Measurements from ENCODE around the gene NFASC. TPM values are rescaled to one million over a fixed set of nuclear protein-coding genes. Genes with fewer than 3 reads are reported as not detected.

Gene NFASC
- total RNA-seq (1.0 and 2.2 TPM in 2 replicates), polyA plus RNA-seq (0.75 and 1.7 TPM in 2 replicates)

DNA sequence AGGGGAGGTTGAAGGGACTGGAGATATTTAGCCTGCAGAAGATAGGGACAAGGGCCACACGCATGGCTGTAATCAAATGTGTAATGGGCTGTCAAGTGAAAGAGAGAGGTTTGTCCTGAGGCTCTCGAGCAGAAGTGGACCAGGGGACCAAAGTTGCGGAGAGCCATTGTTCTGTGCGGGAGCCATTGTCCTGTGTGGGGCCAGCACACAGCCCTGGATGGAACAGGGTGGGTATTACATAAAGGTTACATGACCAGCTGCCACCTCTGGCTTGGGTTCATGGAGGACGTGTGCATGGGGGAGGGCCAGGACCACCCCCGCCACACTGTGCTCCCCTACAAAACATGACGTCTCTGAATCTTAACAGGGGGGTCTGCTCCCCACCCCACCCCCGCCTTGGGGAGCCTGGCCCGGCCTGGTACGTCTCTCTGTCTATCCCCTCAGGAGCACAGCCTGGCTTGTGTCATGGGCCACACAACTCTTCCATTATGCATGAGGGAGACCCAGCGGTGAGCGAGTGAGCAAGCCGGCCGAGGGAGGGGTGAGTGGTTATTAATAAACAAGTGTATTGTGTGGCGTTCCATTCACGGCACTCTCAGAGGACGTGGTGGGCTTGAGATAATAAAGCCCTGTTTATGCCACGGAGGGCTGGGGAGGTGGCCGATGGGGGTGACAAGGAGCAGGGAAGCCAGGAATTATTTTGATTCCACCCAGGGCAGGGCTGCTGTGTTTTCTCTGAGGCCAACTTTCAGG, at the start of gene NFASC:
Gene NFASC (plus strand): TSS at position 703 of the 753 bp plus-strand sequence. CDS start 73,454 bp downstream, outside the sequence.
- Histone ChIP-seq H3K9me3 (ENCODE audit: low read depth) (no peaks in the 10 kb centered on the region), H3K27ac (no peak within 1 kb of the TSS), H3K9me2 (replicated peaks; ENCODE audit: insufficient read depth) (no peaks in the 10 kb centered on the region), H3K36me3 (replicated peaks; ENCODE audit: insufficient read depth, low read depth) (no peaks in the 10 kb centered on the region), H3K4me3 (no peak within 1 kb of the TSS), H4K20me1 (ENCODE audit: insufficient read depth, poor library complexity, severe bottlenecking) (no peaks in the 10 kb centered on the region), H2AFZ (no peak within 1 kb of the TSS), H3K4me1 (ENCODE audit: insufficient read depth) (no peaks in the 10 kb centered on the region), H3K27me3 (peaks cover 4% of the 10 kb centered on the region), H3K4me2 (no peak within 1 kb of the TSS), H3K79me2 (no peaks in the 10 kb centered on the region)
- no peak for DNase-seq (ENCODE audit: low spot score)
- TF ChIP-seq EZH2 (IDR thresholded peaks at IDR 0.05; ENCODE audit: borderline replicate concordance) (no peak), EZH2phosphoT487 (IDR thresholded peaks at IDR 0.05; ENCODE audit: low read depth, severe bottlenecking, unreplicated experiment) (no peak)
- TF ChIP-seq, protein P1, sequence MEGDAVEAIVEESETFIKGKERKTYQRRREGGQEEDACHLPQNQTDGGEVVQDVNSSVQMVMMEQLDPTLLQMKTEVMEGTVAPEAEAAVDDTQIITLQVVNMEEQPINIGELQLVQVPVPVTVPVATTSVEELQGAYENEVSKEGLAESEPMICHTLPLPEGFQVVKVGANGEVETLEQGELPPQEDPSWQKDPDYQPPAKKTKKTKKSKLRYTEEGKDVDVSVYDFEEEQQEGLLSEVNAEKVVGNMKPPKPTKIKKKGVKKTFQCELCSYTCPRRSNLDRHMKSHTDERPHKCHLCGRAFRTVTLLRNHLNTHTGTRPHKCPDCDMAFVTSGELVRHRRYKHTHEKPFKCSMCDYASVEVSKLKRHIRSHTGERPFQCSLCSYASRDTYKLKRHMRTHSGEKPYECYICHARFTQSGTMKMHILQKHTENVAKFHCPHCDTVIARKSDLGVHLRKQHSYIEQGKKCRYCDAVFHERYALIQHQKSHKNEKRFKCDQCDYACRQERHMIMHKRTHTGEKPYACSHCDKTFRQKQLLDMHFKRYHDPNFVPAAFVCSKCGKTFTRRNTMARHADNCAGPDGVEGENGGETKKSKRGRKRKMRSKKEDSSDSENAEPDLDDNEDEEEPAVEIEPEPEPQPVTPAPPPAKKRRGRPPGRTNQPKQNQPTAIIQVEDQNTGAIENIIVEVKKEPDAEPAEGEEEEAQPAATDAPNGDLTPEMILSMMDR (IDR thresholded peaks at IDR 0.05; ENCODE audit: poor library complexity), result no peak
- 87% methylated on average over 19 of the region's 19 CpGs for WGBS (ENCODE audit: low lambda C conversion rate, missing lambda C conversion rate)

DNA sequence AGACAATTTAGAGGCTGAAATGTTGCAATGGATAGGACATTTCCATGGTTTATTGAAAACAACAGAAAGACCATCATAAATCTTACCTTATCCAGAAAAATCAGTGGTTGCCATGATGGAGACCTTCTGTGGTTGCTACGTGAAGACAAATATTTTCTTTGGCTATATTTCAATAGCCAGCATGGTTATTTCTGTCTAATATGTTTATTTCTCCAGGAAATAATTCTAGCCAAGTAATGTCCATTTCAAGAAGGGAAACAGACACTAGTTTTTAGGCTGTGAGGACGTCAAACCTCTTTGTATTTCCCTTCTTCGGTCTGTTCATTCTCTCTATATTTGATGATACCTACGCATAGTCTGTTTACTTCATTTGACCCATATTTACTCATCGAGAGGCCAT, 49.2 kb upstream of the NFASC start:
- DNase-seq (ENCODE audit: low spot score), result no peak
- H3K4me3 ChIP-seq, result no peak overlapping the region
- no peaks in the 10 kb centered on the region for H4K20me1 ChIP-seq (ENCODE audit: insufficient read depth, poor library complexity, severe bottlenecking)
- H3K9me3 ChIP-seq (ENCODE audit: low read depth), result no peaks in the 10 kb centered on the region
- H3K79me2 ChIP-seq, result no peaks in the 10 kb centered on the region
- no peak overlapping the region for H2AFZ ChIP-seq
- no peaks in the 10 kb centered on the region for H3K36me3 ChIP-seq (replicated peaks; ENCODE audit: insufficient read depth, low read depth)
- 80% methylated on average over 5 of the region's 5 CpGs for WGBS (ENCODE audit: low lambda C conversion rate, missing lambda C conversion rate)
- TF ChIP-seq EZH2 (IDR thresholded peaks at IDR 0.05; ENCODE audit: borderline replicate concordance) (no peak), EZH2phosphoT487 (IDR thresholded peaks at IDR 0.05; ENCODE audit: low read depth, severe bottlenecking, unreplicated experiment) (no peak)
- TF ChIP-seq, protein P1 (IDR thresholded peaks at IDR 0.05; ENCODE audit: poor library complexity), result no peak
- H3K27ac ChIP-seq, result no peak overlapping the region
- H3K27me3 ChIP-seq, result peaks cover 18% of the 10 kb centered on the region
- H3K4me1 ChIP-seq (ENCODE audit: insufficient read depth), result no peaks in the 10 kb centered on the region
- H3K4me2 ChIP-seq, result no peak overlapping the region
- no peaks in the 10 kb centered on the region for H3K9me2 ChIP-seq (replicated peaks; ENCODE audit: insufficient read depth)

DNA sequence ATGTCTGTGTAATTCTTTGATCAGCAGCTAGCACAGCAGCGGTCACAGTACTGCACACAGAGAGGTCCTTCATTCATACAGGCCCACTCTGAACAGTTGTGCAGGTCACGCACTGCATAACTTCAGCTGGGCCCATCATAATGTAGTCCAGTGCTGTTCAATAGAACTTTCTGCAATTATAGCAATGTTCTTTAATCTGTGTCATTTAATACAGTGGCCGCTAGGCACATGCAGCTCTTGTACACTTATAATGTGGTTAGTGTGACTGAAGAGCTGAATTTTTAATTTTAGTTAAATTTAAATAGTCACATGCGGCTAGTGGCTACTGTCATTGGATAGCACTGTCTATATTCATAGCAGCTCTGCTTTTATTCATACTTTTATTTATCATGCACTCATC, 48.7 kb upstream of the NFASC start:
- no peaks in the 10 kb centered on the region for H3K9me3 ChIP-seq (ENCODE audit: low read depth)
- no peaks in the 10 kb centered on the region for H4K20me1 ChIP-seq (ENCODE audit: insufficient read depth, poor library complexity, severe bottlenecking)
- H3K79me2 ChIP-seq, result no peaks in the 10 kb centered on the region
- DNase-seq (ENCODE audit: low spot score), result no peak
- no peak overlapping the region for H2AFZ ChIP-seq
- no peaks in the 10 kb centered on the region for H3K9me2 ChIP-seq (replicated peaks; ENCODE audit: insufficient read depth)
- H3K27me3 ChIP-seq, result peaks cover 22% of the 10 kb centered on the region
- TF ChIP-seq EZH2phosphoT487 (IDR thresholded peaks at IDR 0.05; ENCODE audit: low read depth, severe bottlenecking, unreplicated experiment) (no peak), EZH2 (IDR thresholded peaks at IDR 0.05; ENCODE audit: borderline replicate concordance) (no peak)
- TF ChIP-seq, protein P1 (IDR thresholded peaks at IDR 0.05; ENCODE audit: poor library complexity), result no peak
- H3K4me2 ChIP-seq, result no peak overlapping the region
- no peak overlapping the region for H3K27ac ChIP-seq
- no peaks in the 10 kb centered on the region for H3K4me1 ChIP-seq (ENCODE audit: insufficient read depth)
- no peak overlapping the region for H3K4me3 ChIP-seq
- 89% methylated on average over 4 of the region's 4 CpGs for WGBS (ENCODE audit: low lambda C conversion rate, missing lambda C conversion rate)
- no peaks in the 10 kb centered on the region for H3K36me3 ChIP-seq (replicated peaks; ENCODE audit: insufficient read depth, low read depth)

Measured in hepatocyte (in vitro differentiated cells).